NCI-H2227 (cell line): Measurements from ENCODE around the gene TCERG1.
"Not testable (repeated sequence)": the region's sequence is repeated elsewhere in the genome, so short reads cannot be mapped to it uniquely, and the experiment has no call there.

ENCODE experiments used
- DNase-seq: peaks from one replicate; lab custom pipeline; 2025; ENCODE audit not compliant: unreplicated experiment; lab: John Stamatoyannopoulos, UW

TCERG1 gene

DNA sequence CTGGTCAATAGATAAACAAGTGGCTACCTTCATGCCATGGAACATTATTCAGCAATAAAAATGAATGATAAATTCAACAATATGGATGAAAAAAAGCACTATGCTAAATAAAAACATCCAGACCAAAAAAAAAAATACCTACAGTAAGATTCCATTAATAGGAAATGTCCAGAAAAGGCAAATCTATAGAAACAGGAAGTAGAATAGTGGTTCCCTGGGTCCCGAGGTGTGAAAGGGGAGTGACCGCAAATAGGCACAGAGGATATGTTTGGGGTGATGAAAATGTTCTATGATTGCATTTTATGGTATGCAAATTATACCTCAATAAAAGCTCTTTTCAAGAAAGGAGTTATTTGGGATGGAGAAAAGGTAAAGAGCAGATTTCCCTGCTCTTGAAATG is 72.4 kb downstream of the TCERG1 start:
- DNase-seq: no peak

DNA sequence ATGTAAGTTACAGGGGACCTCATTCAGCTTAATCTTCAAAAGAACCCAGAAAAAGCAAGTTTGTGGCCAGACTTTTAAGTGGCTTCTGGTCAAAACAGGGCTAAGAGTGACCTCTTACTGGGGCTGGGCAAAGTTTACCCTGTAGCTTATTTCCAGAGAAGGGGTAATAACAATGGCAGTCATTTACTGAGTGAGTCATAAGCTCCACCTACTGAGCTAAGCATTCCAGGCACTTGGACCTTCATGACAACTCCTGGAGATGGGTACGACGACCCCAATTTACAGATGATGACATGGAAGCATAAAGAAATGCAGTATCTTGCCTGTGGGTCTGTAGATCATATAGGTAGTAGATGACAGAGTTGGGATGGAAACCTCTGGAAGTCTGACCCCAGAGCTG is 73.6 kb downstream of the TCERG1 start:
- no peak for DNase-seq

DNA sequence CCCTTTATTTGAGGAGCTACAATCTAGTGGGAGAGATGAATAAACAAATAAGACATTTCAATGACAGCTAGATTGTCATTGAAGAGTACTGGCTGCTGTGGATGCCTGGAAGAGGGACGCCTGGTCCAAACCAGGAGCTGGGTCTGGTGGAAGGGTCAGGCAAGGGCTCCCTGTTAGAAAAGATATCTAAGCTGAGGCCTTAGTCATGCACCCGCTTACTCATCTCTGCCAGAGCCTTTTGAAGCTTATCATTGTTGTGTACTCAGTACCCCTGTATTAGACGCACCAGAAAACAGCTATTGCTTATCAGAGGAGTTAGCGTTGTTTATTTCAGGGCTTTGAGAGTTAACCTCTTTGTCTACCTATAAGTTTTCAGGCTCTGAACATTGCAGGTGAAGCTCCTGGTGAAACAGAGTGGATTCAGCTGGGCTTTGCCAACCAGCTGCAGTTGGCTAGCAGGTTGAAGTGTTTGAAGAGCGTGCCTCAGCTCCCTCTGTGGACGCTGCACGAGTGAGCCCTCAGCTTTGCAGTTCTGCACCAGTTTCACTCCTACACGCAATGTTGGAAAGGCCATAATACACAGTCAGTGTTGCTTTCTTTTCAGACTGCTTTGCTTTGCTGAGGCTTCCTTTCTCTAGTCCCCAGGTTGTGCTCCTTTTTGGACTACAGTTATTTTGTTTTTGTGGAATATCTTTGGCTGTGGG is 74.4 kb downstream of the TCERG1 start:
- no peak for DNase-seq

DNA sequence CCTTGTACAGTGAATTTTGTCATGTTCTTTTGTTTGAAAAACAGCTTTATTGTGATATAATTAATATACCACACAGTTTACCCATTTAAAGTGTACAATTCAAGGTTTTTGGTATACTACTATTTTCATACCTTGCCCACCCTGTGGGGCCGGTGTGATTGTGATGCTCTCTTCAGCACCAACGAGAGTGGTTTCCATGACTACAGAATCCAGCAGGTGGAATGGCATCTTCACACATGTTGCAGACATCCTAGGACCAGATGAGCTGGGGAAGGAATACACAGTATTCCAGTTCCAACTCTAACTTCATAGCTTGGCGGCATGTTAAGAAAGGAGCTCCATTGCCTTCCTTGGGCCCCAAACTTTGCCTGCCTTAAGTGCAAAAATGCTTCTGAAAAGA is 76.6 kb downstream of the TCERG1 start:
- peak; percentile 2 for DNase-seq

DNA sequence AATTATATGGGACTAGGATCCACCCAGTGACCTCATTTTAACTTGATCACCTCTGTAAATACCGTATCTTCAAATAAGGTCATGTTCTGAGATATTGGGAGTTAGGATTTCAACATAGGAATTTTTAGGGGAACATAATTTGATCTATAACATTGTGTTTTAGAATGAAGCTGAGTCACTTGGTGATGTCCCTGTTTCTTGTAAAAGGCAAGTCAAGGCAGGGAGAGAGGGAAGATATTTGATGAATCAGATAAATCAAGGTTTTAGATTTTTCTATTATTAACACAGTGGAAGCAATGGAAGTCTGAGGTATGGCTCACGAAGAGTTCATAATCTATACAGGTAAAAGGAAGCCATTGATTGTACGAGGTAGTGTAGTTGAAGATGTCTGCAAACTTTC is 80.7 kb downstream of the TCERG1 start:
- no peak for DNase-seq

DNA sequence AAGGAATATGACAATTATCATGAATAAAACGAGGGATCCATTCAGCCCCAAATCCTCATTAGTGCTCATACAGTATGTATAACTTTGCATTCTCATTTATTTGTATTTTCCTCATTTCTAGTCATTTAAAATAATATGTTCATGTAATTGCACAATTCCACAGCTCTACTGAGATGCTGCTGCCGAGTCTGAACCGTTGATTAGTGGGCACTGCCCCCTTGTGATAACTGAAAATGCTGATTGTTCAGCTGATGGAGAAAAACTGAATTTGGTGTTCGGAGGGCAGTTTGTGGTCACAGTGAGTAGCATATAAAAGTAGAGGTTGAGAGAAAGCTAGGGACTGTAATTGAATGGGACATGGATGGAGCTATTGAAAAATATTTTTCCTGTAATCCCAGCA is 81.1 kb downstream of the TCERG1 start:
- no peak for DNase-seq

DNA sequence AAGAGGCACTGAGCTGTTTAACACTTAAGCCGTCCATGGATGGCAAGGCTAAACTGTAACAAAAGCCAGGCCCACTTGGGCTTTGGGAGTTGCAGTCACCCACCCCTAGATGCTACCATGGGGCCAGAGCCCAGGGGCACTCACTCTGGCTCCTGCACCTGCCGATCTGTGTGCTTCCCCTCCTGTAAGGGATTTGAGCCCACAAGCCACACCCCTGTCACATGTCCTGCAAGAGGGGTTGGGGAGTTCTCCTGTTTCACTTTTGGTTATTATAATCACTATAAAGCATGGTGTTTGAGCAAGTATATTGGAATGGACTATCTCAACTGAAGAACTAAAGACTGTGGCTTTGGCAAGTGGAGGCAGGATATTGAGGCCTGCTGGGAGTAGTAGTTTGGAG is 82.9 kb downstream of the TCERG1 start:
- DNase-seq: no peak

DNA sequence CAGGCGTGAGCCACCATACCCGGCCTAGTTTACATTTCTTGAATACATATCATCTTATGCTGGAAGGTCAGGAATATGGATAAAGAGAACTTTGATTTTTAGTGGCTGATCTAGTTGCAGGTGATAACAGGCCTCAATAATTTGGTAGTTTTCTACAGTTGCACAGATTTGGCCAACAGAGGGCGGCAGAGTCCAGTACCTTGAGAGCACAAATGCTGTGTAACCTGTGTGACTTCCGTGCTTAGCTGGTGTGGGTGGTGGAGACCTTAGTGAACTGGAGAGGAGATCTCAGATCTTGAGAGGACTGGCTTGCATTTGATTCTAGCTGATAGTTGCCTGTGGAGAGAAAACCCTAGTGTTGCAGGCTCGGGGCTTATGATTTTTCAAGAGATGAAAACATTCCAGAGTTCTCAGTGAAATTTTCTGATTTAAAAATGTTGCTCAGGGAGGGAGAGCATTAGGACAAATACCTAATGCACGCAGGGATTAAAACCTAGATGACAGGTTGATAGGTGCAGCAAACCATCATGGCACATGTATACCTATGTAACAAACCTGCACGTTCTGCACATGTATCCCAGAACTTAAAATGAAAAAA is 86.2 kb downstream of the TCERG1 start:
- peak; percentile 78 for DNase-seq

DNA sequence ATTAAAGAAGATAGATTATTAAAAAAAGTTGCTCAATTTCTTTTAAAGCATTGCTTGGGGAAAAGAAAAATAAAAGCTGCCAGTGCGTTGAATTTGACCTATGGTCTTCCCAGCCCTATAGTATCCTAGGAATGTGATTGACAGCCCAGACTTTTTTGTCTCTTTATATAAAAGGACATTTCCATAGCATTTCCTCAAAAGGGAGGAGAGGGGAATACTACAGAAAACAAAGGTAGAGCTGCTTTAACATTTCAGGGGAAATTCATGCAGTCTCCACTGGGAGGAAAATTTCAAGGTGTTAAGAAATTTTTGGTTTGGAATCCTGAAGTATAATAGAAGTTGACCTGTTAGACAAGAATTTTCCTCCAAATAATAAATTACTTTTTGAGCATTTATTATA is 86.7 kb downstream of the TCERG1 start:
- no peak for DNase-seq

DNA sequence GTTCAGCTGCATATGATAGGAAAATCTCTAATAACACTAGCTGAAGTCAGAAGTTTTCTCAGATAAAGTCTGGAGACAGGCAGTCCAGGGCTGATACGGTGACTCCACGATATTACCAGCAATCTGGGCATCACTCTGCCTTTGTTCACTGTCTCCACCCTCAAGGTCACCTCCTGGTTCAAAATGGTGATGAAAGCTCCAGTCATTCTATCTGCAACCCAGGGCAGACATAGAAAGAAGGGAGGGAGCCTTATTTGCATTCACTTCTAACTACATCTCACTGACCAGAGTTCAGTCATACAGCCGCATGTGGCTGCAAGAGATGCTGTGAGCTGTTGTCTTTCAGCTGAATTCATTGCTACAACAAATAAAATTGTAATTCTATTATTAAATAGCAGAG is 91.3 kb downstream of the TCERG1 start:
- DNase-seq: no peak

DNA sequence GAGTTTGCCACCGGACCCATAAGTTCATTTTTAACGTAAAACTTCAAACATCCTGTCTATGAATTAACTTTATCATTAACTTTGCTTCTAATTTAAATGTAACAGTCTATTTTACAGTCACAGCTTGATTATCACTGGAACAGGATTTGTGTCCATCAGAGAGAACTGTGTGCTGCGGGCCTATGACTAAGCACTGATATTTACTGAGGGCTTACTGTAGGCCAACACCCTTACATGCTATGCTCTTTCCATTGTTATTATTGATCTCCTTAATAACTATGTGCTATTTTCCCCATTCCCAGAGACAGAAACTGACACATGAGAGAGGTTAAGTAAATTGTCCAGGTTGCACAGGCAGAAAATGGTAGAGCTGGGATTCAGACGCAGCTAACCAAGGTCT is 92.8 kb downstream of the TCERG1 start:
- no peak for DNase-seq

DNA sequence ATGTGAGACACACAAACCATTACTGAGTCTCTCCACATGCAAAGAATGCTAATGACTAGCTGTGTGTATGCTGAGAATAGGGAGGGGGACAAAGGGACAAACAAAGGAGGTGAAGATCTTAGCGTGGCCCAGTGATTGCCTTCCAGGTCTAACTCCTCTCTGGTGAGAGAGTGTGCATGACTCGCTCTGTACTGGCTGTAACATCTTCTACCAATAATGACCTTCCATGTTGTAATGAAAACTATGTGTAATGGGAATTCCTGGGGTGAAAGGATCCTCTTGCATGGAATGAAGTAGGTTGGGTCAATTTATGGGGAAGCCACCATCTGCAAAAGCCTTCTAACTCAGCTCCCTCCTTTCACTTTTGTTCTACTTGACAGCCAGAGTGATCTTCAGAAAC is 93.3 kb downstream of the TCERG1 start:
- no peak for DNase-seq

DNA sequence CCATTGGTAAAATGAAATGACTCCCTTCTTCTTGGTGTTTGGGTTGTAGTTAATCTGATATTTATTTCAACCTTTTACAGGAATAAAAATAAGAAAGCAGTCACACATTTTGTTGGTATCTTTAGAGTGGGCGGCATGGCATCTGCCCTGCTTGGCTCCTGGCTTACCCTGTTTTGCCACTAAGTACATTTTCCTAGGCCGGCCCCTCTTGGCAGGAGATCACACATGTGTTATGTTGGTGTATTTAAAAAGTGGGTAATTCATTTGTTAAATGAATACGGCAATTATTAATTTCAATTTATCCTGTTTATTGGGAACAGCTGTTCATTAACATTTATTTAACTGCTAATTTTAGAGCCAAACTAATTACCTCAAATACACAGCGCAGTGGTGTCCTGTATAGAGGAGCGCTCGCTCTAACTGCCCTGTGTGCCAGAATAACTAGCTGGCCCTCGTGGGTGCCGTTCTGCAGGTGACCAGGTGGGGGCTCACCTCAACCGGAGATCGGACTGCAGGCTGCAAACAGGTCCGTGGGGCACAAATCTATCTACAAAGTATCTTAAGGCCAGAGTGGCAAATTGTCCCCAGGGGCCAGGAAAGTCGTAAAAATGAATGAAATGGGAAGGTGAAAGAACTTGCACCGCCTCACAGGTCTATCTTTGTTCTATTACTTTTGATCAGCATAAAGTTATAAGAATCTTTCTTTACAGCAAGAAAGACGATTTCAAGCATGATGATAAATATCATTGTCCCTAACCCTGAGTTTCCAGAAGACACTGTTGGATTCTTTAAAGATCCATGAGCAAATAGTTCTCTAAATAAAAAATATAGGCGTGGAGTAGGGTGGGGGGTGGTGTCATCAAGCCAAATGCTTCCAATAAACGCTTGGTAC is 95.1 kb downstream of the TCERG1 start:
- peak; percentile 68 for DNase-seq

DNA sequence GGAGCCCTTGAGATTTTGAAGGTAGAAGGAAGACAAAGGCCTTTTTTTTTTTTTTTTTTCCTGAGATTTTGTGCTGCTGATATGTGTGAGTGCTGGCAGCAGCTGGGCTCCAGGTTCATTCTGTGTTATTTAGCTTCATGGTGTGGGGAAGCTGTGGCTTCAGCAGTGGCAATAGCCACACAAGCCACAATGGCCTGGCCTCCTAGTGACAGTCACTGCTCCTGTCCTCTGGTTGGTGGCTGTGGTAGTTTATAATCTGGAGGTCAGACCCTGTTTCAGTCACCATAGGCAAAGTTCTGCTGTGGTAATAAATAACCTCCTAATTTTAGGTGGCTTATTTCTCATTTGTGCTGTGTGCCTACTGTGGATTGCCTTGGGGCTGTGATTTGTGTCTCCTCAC is 97.1 kb downstream of the TCERG1 start:
- DNase-seq: no peak

DNA sequence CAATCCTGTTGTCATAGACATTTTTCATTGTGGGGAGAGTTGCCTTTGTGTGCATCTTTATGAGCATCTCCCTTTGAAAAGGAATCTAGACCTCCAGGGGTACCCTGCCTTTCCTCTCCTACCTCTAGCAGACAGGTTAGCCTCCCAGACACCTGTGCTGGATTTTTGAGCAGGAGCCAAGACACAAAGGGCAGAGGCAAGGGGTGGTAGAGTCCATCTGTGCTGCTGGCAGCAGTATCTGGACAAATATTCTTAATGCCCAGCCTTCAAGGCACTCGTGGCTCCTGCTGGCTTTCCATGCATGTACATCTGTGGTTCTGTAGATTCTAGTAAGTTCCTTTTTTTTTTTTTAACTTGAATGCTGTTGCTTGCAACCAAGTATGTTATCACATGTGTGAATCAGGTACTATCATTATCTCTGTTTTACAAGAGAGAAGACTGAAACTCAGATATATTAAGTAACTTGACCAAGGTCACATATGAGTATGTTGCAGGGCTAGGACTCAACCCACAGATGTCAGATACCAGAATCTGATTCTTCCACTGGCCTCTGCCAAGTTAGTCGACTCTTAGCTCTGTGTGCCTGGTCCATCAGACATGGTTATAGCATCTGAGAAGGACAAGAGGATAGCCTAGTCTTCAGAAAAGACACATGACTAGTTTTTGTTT is 101.8 kb downstream of the TCERG1 start:
- no peak for DNase-seq

DNA sequence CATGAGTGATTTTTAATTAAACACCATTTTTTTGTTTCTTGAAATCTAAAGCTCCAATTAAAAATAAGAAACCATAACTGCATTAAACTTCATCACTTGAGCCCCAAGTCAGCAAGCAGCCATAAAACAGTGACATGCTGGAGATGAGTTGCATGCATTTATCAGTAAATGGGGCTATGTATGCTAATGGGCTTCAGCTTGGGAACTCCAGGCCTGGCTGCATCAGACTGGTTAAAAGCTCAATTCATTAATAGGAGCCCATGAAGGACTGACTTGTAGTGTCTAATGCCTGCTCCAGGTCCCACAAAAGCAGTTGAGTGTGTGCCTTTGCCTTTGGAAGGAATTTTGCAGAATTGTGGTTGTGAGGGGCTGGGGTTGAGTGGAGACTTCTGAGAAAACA is 102.5 kb downstream of the TCERG1 start:
- DNase-seq: no peak

DNA sequence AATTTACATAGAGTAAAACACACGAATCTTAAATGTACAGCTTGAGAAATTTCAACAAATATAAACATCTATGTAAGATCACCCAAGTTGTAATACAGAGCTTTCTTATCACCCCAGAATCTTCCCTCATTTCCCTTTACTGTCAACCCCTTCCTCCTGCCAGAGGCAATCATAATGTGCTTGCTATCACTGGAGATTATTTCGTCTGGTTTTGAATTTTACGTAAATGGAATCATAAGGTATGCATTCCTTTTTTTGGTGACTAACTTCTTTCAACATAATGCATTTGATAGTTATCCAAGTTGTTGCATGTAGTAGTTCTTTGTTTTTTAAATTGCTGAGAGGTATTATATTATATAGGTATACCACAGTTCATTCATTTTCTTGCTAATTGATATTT is 106.3 kb downstream of the TCERG1 start:
- DNase-seq: no peak

DNA sequence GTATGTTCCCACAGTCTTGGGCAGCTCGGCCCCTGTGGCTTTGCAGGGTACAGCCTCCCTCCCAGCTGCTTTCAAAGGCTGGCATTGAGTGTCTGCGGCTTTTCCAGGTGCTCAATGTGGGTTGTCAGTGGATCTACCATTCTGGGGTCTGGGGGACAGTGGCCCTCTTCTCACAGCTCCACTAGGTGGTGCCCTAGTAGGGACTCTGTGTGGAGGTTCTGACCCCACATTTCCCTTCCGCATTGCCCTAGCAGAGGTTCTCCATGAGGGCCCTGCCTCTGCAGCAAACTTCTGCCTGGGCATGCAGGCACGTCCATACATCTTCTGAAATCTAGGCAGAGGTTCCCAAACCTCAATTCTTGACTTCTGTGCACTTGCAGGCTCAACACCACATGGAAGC is 109.8 kb downstream of the TCERG1 start:
- not testable (repeated sequence) for DNase-seq

DNA sequence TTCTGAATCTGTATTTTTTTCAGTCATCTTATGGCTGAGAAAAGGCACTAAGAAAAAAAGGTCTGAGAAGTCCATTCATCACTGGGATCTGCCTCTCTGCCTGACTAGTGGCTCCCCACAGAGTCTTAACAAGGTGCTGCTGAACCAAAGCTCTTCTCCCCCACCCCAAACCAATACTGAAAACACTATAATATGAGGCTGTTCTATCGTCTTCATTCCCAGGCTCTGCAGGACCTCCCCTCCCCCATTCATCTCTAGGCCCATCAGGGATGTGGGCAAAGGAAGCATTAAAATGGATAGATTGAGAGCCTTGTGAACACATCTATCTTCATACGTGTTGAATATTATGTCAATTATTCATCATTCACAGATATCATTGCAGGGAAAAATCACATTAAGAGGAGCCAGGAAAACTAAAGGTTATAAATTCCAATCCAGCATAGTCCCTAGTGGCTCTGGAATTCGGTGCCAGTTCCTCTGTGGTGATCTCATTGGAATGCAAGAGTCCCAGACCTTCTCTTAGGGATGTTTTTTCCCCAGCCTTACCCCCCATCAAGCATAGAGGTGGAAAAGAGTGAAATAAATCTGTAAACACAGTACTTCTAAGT is 113.2 kb downstream of the TCERG1 start:
- no peak for DNase-seq
